GM21367 (cell line): ENCODE results near the gene FAM169A.
"Not testable (repeated sequence)": the region's sequence is repeated elsewhere in the genome, so short reads cannot be mapped to it uniquely, and the experiment has no call there.

Source experiments
- ATAC-seq: cut with Tn5 transposase; IDR thresholded peaks from one replicate; pipeline ENCODE4 v1.9.1; 2021; ENCODE audit not compliant: unreplicated experiment

FAM169A gene

GRCh38 chr5:74870299-74871067 is 4.3 kb upstream of the FAM169A start:
- no peak for ATAC-seq

DNA sequence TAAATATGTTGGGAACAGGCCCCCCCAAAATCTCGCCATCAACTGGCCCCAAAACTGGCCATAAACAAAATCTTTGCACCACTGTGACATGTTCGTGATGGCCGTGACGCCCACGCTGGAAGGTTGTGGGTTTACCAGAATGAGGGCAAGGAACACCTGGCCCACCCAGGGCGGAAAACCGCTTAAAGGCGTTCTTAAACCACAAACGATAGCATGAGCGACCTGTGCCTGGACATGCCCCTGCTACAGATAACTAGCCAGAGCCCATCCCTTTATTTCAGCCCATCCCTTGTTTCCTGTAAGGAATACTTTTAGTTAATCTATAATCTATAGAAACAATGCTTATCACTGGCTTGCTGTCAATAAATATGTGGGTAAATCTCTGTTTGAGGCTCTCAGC is 3.2 kb upstream of the FAM169A start:
- not testable (repeated sequence) for ATAC-seq

GRCh38 chr5:74866596-74867162 is 492 bp upstream of the FAM169A start:
- no peak for ATAC-seq

- no peak for ATAC-seq
Measured at GRCh38 chr5:74865256-74865803, 857 bp downstream of the FAM169A start.

DNA sequence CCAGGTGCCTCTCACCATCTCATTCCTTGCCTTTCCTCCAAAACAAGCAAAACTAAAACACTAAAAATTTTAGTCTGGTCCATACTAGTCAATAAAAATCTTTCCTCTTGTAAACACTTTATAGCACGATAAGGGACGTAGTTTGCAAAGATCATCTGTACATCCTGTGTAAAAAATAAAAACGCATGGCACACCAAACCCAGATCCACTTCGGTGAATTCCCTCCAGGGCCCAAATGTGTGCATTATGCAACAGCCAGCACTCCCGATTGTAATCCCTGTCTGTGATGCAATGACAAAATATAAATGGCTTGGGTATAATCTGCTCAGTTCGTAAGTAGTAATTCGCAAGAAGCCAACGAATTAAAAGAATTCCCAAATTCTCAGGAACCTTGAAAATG is 1.4 kb downstream of the FAM169A start:
- ATAC-seq, result no peak

DNA sequence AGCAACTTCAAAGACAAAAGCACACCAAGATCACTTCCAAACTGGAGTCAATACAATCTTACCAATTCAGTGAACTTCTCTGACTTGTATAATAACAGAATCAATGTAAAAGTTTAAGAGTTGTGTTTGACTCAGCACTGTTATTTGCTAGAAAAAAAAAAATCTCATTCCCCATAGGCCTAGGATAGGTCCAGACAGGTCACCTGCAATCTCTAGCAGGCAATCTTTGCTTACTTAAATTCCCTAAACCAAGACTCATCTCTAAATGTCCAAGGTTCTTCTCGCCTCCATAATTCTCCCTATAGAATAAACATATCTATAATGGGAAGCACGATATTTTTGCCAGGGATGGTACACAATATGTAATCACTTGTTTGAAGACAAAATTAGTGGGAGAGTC is 2.5 kb downstream of the FAM169A start:
- no peak for ATAC-seq

GRCh38 chr5:74862221-74862620 is 4.0 kb downstream of the FAM169A start:
- no peak for ATAC-seq

DNA sequence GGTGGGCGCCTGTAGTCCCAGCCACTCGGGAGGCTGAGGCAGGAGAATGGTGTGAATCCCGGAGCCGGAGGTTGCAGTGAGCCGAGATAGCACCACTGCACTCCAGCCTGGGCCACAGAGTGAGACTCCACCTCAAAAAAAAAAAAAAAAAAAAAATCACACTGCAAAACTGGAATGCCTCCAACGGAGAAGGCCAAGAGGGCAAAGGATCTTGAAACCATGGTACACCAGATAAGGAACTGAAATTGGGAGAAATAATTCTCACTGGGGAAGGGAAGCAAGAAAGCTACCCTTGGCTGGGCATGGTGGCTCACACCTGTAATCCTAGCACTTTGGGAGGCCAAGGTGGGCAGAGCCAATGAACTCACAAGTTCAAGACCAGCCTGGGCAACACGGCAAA is 9.2 kb downstream of the FAM169A start:
- ATAC-seq, result not testable (repeated sequence)

GRCh38 chr5:74853256-74853655 is 12.9 kb downstream of the FAM169A start:
- no peak for ATAC-seq

GRCh38 chr5:74851684-74852353 is 14.4 kb downstream of the FAM169A start:
- no peak for ATAC-seq

DNA sequence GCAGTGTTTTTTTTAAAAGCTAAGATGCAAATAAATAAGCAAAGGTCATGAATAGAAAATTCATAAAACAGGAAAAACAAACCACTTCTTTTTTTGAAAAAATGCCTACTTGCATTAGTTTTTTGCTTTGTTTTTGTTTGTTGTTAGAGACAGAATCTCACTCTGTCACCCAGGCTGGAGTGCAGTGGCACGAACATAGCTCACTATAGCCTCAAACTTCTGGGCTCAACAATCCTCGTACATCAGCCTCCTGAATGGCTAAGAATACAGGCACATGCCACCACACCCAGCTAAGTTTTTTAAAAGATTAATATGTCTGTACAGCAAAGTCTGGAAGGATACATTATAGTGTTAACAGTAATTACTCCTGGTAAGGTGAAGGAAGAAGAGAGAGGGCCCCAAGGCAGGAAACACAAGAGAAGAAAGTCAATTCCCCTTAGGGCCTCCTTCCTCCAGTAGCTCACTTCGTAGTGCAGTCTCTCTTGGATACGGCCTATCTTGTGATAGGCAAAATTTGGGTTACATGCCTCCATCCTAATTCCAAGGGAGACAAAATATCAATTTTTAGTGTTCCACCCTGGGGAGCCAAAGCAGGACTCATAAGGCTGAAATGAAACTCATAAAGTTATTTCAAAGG is 15.3 kb downstream of the FAM169A start:
- ATAC-seq, result no peak

GRCh38 chr5:74850030-74850429 is 16.2 kb downstream of the FAM169A start:
- no peak for ATAC-seq

- no peak for ATAC-seq
Measured at GRCh38 chr5:74848553-74849025, 17.6 kb downstream of the FAM169A start.

DNA sequence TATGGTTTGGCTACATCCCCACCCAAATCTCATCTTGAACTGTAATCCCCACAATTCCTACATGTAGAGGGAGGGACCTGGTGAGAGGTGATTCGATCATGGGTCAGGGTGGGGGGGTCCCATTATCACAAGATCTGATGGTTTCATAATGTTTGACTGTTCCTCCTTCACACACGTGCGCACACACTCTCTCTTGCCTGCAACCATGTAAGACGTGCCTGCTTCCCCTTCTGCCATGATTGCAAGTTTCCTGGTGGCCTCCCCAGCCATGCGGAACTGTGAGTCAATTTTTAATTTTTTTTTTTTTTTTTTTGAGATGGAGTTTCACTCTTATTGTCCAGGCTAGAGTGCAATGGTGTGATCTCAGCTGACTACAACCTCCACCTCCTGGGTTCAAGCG is 27.0 kb downstream of the FAM169A start:
- ATAC-seq, result no peak

GRCh38 chr5:74838262-74838661 is 27.9 kb downstream of the FAM169A start:
- no peak for ATAC-seq

DNA sequence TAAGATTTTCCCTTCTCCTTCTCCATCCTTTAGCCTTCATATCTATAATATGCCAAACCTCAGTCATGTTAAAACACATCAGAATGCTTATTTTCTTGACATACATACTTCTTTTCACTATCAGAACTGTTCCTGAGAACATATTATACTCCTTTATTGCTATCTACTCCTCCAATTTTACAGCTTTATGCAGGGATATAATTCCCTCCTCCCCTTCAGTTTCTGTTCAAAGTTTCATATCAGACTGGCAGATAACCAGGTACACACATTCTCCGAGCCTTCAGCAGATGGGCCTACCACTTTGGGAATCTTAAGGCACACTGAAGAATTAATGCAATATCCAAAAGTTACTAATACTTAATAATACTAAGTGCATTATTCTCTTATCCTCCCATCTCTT is 29.1 kb downstream of the FAM169A start:
- no peak for ATAC-seq

DNA sequence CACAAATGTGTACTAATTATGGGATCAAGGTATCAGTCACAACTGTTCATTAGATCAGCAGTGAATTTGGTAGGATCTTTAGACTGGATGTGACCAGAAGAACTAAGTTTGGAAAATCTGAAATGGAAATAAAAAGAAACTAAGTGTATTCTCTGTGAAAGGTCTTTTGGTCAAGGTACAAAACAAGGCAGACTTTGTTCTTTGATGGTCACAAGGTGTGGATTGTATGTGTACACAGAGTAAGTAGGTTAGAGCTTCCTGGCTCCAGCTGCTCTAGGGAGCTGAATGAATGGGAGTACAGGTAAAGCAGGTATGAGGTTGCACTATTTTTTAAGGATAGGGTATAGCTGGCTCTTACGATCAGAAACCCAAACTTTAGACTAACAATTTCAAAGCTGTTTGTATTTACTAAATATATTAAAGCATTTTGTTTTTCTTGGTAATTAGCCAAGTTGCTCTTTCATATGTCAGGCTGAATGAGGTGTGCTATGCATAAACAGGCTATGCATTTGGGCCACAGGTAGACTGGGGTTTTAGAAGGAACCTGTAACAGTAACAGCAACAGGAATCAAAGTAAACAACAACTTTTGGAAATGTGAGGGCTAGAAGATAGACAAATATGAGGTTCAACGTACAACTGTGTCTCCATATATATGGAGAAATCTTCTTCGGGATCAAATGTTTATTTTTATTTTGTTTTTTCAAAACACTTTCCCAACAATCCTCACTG is 32.5 kb downstream of the FAM169A start:
- ATAC-seq, result no peak

DNA sequence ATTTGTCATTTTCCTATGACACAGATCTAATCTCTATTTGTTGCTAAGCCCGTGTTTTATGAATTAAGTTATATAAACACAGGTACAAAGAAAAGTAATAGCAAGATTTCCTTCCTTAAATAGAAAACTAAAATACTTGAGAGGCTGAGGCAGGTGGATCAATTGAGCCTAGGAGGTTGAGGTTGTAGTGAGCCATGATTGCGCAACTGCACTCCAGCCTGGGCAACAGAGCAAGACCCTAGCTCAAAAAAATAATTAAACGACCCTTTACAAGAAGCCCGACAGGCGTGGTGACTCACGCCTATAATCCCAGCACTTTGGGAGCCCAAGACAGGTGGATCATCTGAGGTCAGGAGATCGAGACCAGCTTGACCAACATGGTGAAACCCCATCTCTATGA is 36.8 kb downstream of the FAM169A start:
- no peak for ATAC-seq

- ATAC-seq, result no peak
Measured at GRCh38 chr5:74822288-74822687, 43.9 kb downstream of the FAM169A start.

- ATAC-seq, result no peak
Measured at GRCh38 chr5:74816875-74817274, 49.3 kb downstream of the FAM169A start.

DNA sequence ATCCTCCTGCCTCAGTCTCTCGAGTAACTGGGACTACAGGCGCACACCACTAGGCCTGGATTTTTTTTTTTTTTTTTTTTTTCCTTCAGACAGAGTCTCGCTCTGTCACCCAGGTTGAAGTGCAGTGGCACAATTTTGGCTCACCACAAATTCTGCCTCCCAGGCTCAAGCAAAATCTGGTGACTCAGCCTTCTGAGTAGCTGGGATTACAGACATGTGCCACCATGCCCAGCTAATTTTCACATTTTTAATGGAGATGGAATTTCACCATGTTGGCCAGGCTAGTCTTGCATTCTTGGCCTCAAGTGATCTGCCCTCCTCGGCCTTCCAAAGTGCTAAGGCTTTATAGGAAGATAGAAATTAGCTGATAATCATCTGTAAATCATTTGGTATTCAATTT is 55.3 kb downstream of the FAM169A start:
- ATAC-seq, result no peak
